Astrocyte (in vitro differentiated cells and primary cell): ENCODE measurements around the gene MXRA8. TPM values are rescaled to one million over a fixed set of nuclear protein-coding genes. Genes with fewer than 3 reads are reported as not detected.
A peak's percentile ranks its signal among the peaks of the same experiment; 100 is the strongest.

Experiments
- DNase-seq: peaks from one replicate; pipeline ENCODE4 v3.0.0-alpha.2; 2010; ENCODE audit warnings: low read depth
- FAIRE-seq: peaks from 2 replicates; lab custom pipeline; 2011; peaks lifted over from hg19 to GRCh38; lab: Jason Lieb, UNC
- H2AFZ ChIP-seq: 2 replicates; pipeline ENCODE4 v1.6.0; 2012; ENCODE audit warnings: low read depth, low read length, inconsistent platforms
- H3K27ac ChIP-seq: 2 replicates; pipeline ENCODE4 v1.5.1; 2011; ENCODE audit warnings: low read depth, low read length, inconsistent platforms
- H3K27me3 ChIP-seq: 2 replicates; pipeline ENCODE4 v1.6.0; 2011; ENCODE audit warnings: low read length, inconsistent platforms; ENCODE audit not compliant: insufficient read depth
- H3K36me3 ChIP-seq: 2 replicates; pipeline ENCODE4 v1.5.1; 2011; ENCODE audit warnings: low read length, inconsistent platforms; ENCODE audit not compliant: insufficient read depth
- H3K4me1 ChIP-seq: 2 replicates; pipeline ENCODE4 v1.5.1; 2011; ENCODE audit warnings: low read length, inconsistent platforms; ENCODE audit not compliant: insufficient read depth
- H3K4me2 ChIP-seq: 2 replicates; pipeline ENCODE4 v1.6.0; 2012; ENCODE audit warnings: low read length, inconsistent platforms
- H3K4me3 ChIP-seq: 2 replicates; pipeline ENCODE4 v1.5.1; 2011; ENCODE audit warnings: low read depth, mild to moderate bottlenecking, low read length, inconsistent platforms; ENCODE audit not compliant: insufficient read depth
- H3K79me2 ChIP-seq: 2 replicates; pipeline ENCODE4 v1.6.0; 2012; ENCODE audit warnings: mild to moderate bottlenecking, low read length, inconsistent platforms; ENCODE audit not compliant: insufficient read depth
- H3K9ac ChIP-seq: 2 replicates; pipeline ENCODE4 v1.6.0; 2012; ENCODE audit warnings: mild to moderate bottlenecking, low read length, inconsistent platforms
- H3K9me3 ChIP-seq: 2 replicates; pipeline ENCODE4 v1.5.1; 2012; ENCODE audit warnings: low read depth, mild to moderate bottlenecking, low read length, inconsistent platforms; ENCODE audit not compliant: insufficient read depth
- H4K20me1 ChIP-seq: 2 replicates; pipeline ENCODE4 v1.6.0; 2012; ENCODE audit warnings: low read length, inconsistent platforms; ENCODE audit not compliant: insufficient read depth
- H3K27ac Mint-ChIP-seq: one replicate; pipeline ENCODE4 v1.8.0; 2021; ENCODE audit warnings: mild to moderate bottlenecking, mixed read lengths; ENCODE audit not compliant: unreplicated experiment
- H3K27me3 Mint-ChIP-seq: one replicate; pipeline ENCODE4 v1.8.0; 2021; ENCODE audit warnings: low read depth, mixed read lengths; ENCODE audit not compliant: unreplicated experiment
- H3K36me3 Mint-ChIP-seq: one replicate; pipeline ENCODE4 v1.8.0; 2021; ENCODE audit warnings: low read depth, mixed read lengths; ENCODE audit not compliant: unreplicated experiment
- H3K4me1 Mint-ChIP-seq: one replicate; pipeline ENCODE4 v1.8.0; 2021; ENCODE audit warnings: low read depth, mixed read lengths; ENCODE audit not compliant: unreplicated experiment
- H3K4me3 Mint-ChIP-seq: one replicate; pipeline ENCODE4 v1.8.0; 2021; ENCODE audit warnings: mild to moderate bottlenecking, moderate library complexity, mixed read lengths; ENCODE audit not compliant: unreplicated experiment
- H3K9me3 Mint-ChIP-seq: one replicate; pipeline ENCODE4 v1.8.0; 2021; ENCODE audit warnings: mild to moderate bottlenecking, mixed read lengths; ENCODE audit not compliant: unreplicated experiment
- CTCF ChIP-seq: IDR thresholded peaks from 2 replicates; pipeline ENCODE4 v1.5.1; 2011; ENCODE audit warnings: low read depth, mild to moderate bottlenecking, inconsistent platforms, low read length, moderate library complexity; ENCODE audit not compliant: insufficient read depth
- EZH2 ChIP-seq: IDR thresholded peaks from 2 replicates; pipeline ENCODE4 v1.6.1; 2012; ENCODE audit warnings: mild to moderate bottlenecking, low read length, inconsistent platforms; ENCODE audit not compliant: insufficient read depth
- total RNA-seq: library from RNA; stranded (reverse); gene quantifications from 2 replicates; pipeline ENCODE4 v1.2.1, GENCODE V29; 2021

Gene MXRA8
- total RNA-seq, 1 donor from 2014 or later, result 112 TPM

- peaks cover 24% of the 10 kb centered on the region for H3K79me2 ChIP-seq
- FAIRE-seq, result peak; percentile 41
- H3K27ac ChIP-seq, result peak overlapping the region; percentile 96
- Mint-ChIP-seq H3K4me3 (peak overlapping the region; percentile 17), H3K4me1 (peaks cover 24% of the 10 kb centered on the region), H3K9me3 (no peaks in the 10 kb centered on the region), H3K27me3 (no peaks in the 10 kb centered on the region), H3K27ac (peak overlapping the region; percentile 81), H3K36me3 (peaks cover 4% of the 10 kb centered on the region)
- peak; percentile 95 for DNase-seq
- H3K36me3 ChIP-seq, result no peaks in the 10 kb centered on the region
- H4K20me1 ChIP-seq, result peaks cover 13% of the 10 kb centered on the region
- no peak overlapping the region for H2AFZ ChIP-seq
- peak overlapping the region; percentile 95 for H3K9ac ChIP-seq
- no peaks in the 10 kb centered on the region for H3K27me3 ChIP-seq
- H3K4me1 ChIP-seq, result peaks cover 49% of the 10 kb centered on the region
- TF ChIP-seq EZH2 (no peak), CTCF (no peak)
- peak overlapping the region; percentile 97 for H3K4me2 ChIP-seq
- no peaks in the 10 kb centered on the region for H3K9me3 ChIP-seq
- peak overlapping the region; percentile 8 for H3K4me3 ChIP-seq
Observed at GRCh38 chr1:1360506-1361169, 2.3 kb upstream of the MXRA8 start.

GRCh38 chr1:1359664-1360468 is 1.5 kb upstream of the MXRA8 start:
- Mint-ChIP-seq H3K36me3 (peaks cover 4% of the 10 kb centered on the region), H3K4me3 (peak overlapping the region; percentile 77), H3K27me3 (no peaks in the 10 kb centered on the region), H3K27ac (peak overlapping the region; percentile 97), H3K9me3 (no peaks in the 10 kb centered on the region), H3K4me1 (peaks cover 24% of the 10 kb centered on the region)
- Histone ChIP-seq H3K4me3 (peak overlapping the region; percentile 83), H3K9ac (peak overlapping the region; percentile 95), H3K9me3 (no peaks in the 10 kb centered on the region), H3K4me2 (peak overlapping the region; percentile 97), H3K27me3 (no peaks in the 10 kb centered on the region), H4K20me1 (peaks cover 13% of the 10 kb centered on the region), H2AFZ (no peak overlapping the region), H3K36me3 (no peaks in the 10 kb centered on the region), H3K4me1 (peaks cover 49% of the 10 kb centered on the region), H3K79me2 (peaks cover 28% of the 10 kb centered on the region), H3K27ac (peak overlapping the region; percentile 96)
- FAIRE-seq (no peak), DNase-seq (peak; percentile 78)
- TF ChIP-seq CTCF, result no peak
- TF ChIP-seq EZH2, result no peak
